ENCODE measurements around the gene THOC2.

THOC2 gene

DNA sequence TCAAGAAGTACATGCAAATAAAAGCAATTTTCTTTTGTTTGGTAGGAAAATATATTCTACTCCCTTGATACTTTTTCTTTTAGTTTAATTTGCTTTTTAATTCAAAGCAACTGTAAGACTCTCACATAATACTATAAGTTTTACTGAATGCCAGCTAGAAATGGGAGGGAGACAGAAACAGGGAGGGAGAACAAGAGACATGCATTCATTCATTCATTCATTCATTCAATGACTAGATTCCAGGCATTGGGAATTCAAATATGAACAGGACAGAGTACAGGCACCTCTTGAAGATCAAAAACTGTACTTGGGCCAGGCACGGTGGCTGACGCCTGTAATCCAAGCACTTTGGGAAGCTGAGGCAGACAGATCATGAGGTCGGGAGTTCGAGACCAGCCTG lies 85.6 kb downstream of the THOC2 start:
- no peak overlapping the region for H3K27ac ChIP-seq

DNA sequence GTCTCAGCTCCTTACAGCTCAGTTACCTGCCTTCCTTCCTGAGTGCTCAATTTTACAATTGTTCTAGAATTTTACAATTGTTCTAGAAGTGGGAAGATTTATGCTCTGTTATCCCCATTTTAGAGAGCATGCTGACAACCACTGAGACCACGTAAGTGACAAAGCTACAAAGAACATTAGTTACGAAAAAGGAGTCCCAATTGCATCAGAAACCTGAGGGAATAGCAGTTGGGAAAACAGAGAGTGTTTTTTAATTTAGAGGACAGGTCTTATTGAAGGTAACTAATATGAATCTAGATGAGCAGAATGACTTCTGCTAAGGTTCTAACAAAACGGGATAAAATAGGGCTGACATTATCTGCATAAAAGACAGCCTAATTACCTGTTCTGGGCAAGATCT lies 103.3 kb downstream of the THOC2 start:
- TF ChIP-seq ZFX (IDR thresholded peaks at IDR 0.05) = no peak
- TF ChIP-seq, protein P1, sequence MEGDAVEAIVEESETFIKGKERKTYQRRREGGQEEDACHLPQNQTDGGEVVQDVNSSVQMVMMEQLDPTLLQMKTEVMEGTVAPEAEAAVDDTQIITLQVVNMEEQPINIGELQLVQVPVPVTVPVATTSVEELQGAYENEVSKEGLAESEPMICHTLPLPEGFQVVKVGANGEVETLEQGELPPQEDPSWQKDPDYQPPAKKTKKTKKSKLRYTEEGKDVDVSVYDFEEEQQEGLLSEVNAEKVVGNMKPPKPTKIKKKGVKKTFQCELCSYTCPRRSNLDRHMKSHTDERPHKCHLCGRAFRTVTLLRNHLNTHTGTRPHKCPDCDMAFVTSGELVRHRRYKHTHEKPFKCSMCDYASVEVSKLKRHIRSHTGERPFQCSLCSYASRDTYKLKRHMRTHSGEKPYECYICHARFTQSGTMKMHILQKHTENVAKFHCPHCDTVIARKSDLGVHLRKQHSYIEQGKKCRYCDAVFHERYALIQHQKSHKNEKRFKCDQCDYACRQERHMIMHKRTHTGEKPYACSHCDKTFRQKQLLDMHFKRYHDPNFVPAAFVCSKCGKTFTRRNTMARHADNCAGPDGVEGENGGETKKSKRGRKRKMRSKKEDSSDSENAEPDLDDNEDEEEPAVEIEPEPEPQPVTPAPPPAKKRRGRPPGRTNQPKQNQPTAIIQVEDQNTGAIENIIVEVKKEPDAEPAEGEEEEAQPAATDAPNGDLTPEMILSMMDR (conservative IDR thresholded peaks at IDR 0.05) = no peak
- no peak overlapping the region for H3K27ac ChIP-seq

More for the DNA sequence above, 85.6 kb downstream of the THOC2 start:
- TF ChIP-seq, protein P1 (conservative IDR thresholded peaks at IDR 0.05) = no peak
- TF ChIP-seq ZFX (IDR thresholded peaks at IDR 0.05) = no peak

DNA sequence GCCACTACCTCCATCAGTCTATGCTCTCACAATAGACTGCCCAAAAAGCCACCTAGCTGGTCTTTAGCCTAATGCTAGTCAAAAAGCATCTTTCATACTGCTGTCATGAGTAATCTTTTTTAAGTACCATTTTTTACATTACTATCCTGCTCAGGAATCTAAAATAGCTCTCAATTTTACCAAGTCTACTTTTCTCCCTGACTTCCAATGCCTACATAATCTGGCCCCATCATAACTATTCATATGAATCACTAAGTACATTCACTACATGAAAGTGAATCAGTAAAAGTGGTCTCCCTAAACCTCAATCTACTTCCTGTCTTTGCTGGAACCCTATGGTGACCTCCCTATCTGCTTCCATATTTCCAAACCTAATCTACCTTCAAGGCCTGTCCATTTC lies 105.9 kb downstream of the THOC2 start:
- TF ChIP-seq, protein P1 (conservative IDR thresholded peaks at IDR 0.05) = no peak
- TF ChIP-seq ZFX (IDR thresholded peaks at IDR 0.05) = no peak
- H3K27ac ChIP-seq = no peak overlapping the region

DNA sequence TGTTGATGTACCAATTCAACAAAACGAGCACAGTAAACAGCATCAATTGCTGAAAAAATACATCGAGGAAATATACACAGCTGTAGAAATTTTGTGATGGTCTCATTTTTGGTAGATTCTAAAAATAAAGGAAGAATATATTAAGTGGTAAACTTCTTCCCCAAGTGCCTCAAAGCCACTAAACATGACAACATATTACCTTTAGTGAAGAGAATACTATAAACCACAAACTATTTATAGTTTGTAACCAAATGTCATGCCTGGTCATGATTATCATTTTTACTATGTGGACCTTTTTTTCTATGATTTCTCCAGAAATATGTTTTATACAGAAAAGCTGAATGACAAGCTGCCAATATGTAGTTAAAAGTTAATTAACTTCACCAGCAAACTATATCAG lies 106.9 kb downstream of the THOC2 start:
- TF ChIP-seq ZFX (IDR thresholded peaks at IDR 0.05) = no peak
- TF ChIP-seq, protein P1 (conservative IDR thresholded peaks at IDR 0.05) = no peak
- no peak overlapping the region for H3K27ac ChIP-seq

DNA sequence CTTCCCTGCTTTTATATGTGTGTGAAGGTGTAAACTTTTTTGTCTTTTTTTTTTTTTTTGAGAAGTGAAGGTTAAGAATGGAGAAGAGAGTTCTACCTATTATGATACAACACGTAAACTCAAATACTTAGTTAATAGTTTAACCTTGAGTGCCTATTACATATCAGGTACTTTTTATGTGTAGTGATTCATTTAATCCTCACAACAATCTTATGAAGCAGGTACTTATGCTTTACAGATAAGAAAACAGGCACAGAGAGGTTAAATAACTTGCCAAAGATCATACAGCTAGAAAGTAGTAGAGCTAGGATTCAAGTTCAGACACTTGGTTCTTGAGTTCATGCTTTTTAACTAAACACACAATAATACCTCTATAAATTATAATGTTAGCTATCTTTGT lies 107.4 kb downstream of the THOC2 start:
- TF ChIP-seq, protein P1 (conservative IDR thresholded peaks at IDR 0.05) = no peak
- no peak for TF ChIP-seq ZFX (IDR thresholded peaks at IDR 0.05)
- H3K27ac ChIP-seq = no peak overlapping the region

DNA sequence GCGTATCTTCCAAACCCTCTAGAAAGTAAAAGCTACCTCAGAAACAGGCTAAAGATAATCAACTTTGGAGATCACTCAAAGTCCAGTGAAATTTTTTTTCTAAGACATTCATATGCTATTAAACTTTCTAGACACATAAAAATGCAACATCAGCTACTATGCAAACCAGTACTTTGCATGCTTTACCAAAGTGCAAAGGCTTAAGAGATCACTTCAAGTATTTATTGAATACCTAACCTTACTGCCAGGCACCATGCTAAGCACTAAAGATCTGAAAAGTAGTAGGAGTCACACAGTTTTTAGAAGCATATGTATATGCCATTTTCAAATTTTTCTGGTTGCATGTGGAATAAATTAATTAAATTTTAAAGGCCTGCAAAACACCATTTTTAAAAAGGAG lies 115.8 kb downstream of the THOC2 start:
- TF ChIP-seq, protein P1 (conservative IDR thresholded peaks at IDR 0.05) = no peak
- no peak for TF ChIP-seq ZFX (IDR thresholded peaks at IDR 0.05)

DNA sequence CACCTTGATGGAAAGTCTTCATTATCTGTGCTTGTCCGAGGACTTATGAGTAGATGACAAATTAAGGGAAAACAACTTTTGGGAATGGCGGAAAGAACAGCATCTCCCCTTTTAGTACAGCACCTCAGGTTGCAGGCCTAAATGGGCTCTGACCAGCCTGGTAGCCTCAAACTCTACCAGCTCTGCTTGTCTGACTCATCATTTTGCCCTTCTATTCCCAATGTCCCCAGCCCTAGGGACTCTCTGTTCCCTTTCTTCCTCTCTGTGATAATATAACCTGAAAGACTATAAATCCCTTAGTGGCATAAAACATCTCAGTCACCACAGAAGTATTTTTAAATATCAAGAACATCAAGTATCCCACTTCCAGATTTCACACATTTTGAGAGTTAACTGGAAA lies 121.9 kb downstream of the THOC2 start:
- no peak overlapping the region for H3K27ac ChIP-seq
- TF ChIP-seq ZFX (IDR thresholded peaks at IDR 0.05) = no peak

More for the DNA sequence above, 115.8 kb downstream of the THOC2 start:
- H3K27ac ChIP-seq = no peak overlapping the region

DNA sequence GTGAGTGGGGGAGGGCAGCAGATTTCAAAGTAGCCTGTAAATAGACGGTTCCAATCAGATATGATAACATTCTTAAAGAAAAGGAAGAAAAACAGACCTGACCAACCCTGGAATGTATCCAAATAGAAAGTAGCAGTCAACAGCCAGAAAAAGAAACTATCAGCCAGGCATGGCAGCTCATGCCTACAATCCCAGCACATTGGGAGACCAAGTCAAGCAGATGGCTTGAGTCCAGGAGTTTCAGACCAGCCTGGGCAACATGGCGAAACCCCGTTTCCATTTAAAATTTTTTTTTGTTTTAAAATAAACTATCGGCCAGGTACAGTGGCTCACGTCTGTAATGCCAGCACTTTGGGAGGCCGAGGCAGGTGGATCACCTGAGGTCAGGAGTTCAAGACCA lies 125.0 kb downstream of the THOC2 start:
- H3K27ac ChIP-seq = no peak overlapping the region; the same call in 1 of the 2 replicates
- TF ChIP-seq, protein P1 (conservative IDR thresholded peaks at IDR 0.05) = no peak
- TF ChIP-seq ZFX (IDR thresholded peaks at IDR 0.05) = no peak
